Activated naive CD4-positive, alpha-beta T cell treated with anti-CD3 and anti-CD28 coated beads, Interleukin-2, amount 50 U/mL, for 16 hours (primary cell): ENCODE data around the gene BAIAP2.
A peak's percentile ranks its signal among the peaks of the same experiment; 100 is the strongest.
"Not testable (repeated sequence)": the region's sequence is repeated elsewhere in the genome, so short reads cannot be mapped to it uniquely, and the experiment has no call there.

Source experiments
- DNase-seq: peaks from one replicate; pipeline ENCODE4 v3.0.0-alpha.2; 2020

BAIAP2 gene

DNA sequence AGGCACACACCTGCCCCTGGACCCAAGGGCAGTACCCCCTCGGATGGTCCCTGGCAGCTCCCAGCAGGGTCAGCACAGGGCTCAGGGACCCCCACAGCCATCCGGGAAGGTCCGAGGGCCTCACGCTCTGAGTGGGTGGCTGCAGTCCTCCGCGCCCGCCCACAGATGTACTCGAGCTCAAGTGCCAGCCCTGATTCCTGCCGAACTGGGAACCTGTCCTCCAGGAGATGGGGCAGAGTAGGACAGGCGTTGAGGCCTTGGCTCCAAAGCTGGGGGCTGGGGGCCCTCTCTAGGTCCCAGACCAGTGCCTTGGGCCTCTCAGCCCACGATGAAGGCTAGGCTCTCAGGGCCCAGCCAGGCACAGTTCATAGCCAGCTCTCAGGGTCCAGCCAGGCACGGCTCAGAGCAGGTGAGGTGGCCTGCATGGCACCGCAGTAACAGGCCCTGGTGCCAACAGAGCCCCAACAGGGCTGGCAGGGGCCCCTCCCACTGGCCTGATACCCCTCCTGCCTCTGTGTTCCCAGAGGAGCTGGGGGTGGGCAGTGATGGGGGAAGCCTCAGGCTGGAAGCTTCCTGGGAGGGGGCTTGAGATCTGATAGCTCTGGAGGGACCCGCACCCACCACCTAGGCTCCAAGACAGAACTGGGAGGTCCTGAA, 94.9 kb downstream of the BAIAP2 start:
- DNase-seq, result no peak

DNA sequence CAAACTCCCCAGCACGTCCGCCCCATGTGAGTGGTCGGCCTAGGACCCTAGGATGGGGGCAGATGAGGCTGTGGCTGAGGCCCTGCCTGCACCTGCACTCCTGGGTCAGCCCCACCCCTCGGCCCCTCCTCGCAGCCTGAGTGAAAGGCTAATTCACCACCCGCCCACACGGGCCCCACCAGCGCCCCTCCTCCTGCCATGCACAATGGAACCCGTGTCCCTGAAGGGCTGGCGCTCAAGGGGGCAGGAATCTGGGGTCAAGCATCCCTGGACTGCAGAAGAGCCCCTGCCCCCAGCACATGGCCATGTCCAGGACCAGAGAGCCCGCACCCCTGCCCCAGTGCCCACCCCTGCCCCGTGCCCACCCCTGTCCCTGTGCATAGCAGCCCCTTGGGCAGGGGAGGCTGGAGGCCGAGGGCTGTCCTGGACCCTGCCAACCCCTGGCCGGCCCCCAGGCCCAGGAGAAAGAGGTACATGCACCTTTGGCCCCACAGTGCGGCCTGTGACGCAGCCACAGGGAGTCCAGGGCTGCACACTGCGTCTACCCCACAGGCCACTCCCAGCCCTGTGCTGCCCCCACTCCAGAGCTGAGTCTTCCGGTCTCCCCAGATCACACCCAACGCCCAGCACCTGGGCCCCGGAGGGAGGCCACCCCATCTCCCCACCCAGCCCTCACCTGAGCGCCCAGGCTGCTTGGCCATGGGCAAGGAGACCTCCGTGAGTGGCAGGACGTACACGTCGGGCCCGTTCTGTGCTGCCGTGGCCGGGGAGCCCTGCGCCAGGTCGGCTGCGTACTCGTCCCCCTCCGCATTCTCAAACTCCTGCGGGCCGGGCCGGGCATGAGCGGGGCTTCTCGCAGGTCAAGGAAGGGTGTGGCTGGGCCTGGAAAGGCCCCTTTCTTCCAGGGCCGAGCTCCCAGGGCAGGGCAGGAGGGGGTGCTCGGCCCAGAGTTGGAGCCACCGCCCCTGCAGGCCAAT, 95.7 kb downstream of the BAIAP2 start:
- DNase-seq, result no peak

DNA sequence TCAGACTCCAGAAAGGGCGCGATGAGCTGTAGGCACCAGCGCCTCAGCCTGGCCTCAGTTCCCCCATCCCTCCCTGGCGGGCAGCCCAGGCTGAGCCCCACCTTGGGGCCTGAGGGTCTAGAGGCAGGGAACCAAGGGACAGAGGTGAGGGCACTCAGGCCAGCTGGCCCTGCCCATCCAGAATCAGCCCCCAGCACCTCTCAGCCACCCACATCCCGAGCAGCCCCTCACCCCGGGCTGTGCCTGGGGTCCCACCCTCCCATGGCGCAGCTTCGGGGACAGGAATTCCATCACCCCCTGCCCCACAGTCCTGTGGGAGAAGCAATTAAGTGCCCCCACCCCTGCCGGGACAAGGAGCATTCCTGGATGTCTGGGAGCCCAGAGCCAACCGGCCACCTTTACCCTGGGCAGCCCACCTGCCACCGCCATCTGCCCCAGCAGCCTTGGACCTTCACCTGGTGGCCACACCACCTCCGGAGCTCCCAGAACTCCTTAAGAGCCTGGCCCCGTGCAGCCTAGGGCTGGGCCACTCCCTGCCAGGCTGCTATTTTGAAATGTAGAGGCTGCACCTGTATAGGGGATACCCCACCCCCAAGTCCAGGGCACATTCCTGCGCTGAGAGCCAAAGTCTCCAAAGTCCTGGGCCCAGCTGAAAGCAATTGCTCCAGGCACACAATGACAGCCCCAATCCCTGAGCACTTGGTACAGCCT, 96.7 kb downstream of the BAIAP2 start:
- DNase-seq, result no peak

DNA sequence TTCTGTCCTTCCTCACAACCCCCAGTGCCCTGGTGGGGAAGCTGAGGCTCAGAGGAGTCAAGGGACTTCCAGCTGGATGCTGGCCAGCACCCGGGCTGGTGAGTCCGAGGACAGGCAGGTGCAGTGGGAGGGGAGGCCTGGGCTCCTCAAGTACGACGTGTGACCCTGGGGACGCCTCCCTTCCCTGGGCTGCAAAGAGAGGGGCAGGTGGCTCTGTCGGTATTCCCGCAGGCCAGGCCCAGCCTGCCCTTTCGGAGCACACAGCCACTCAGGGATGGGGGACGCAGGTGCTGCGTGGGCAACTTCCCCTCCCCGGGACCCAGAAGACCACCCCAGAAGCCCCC, 97.2 kb downstream of the BAIAP2 start:
- no peak for DNase-seq

DNA sequence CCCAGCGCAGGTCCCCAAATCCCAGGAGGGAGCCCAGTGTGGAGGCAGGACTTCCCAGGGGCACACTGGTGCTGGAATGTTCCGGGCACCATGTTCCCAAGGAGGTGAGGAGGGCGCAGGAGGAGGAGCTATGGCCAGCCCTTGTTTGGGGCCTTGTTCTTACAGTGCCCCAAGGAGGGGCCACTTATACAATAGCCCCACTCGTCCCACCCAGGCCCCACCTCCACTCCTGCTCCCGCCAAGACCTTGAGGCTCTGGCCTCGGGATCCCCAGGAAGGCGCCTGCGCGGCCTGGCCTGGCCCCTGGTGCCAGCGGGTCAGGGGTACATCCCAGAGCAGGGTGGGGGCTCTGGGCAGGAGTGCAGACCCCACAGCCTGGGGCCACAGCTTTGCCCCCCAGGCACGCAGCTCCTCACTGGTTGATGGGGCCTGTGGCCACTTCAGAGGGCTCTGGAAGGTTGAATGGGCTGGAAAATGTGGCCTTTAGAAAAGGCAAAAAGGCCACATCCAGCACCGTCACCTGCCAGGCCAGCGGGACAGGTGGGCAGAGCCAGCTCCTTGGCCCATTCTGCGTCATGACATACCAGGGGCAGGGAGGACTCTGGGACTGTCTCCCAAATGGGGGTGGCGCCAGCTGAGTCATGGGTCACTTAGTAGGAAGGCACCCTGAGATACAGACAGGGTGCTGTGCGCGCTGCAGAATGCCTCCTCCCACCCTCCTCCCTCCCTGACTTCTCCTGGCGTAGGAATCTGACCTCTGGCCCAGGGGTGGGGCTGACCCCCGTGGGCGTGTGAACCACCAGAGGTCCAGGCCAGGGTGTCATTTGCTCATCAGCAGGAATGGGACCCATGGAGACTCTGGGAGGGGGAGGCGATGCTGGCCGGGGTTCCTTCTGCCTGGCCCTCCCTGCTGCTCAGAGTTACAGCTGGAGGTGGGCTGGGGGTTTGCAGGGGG, 98.1 kb downstream of the BAIAP2 start:
- DNase-seq, result no peak

DNA sequence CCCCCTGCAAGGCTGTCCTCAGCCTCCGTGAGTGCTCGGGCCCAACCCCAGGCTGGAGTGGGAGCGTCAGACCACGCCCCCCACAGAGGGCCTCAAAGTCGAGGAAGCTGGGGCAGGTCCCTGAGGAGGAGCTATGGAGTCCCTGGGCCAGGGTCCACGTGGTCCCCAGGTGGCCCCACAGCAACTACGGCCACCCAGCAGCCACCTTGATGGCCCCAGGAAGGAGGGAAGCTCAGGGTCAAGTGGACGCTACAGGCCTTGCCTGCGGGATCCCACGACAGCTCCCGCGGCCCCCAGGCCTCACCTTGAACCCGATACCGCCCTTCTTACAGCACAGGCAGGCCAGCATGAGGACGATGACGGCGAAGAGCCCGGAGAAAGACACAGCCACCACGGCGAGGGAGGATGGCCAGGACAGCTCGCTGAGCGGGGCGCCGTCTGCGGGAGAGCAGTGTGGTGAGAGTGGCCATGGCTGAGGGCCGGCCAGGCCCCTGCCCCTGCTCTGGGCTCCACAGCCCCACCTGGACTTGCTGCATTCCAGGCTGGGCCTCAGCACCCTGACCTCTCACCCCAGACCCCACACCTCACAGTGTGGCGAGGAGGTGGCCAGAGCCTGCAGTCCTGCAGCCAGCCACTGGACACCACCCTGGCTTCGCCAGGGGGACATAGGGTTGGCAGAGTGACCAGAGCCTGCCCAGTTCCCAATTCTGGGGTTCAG, 99.3 kb downstream of the BAIAP2 start:
- no peak for DNase-seq

DNA sequence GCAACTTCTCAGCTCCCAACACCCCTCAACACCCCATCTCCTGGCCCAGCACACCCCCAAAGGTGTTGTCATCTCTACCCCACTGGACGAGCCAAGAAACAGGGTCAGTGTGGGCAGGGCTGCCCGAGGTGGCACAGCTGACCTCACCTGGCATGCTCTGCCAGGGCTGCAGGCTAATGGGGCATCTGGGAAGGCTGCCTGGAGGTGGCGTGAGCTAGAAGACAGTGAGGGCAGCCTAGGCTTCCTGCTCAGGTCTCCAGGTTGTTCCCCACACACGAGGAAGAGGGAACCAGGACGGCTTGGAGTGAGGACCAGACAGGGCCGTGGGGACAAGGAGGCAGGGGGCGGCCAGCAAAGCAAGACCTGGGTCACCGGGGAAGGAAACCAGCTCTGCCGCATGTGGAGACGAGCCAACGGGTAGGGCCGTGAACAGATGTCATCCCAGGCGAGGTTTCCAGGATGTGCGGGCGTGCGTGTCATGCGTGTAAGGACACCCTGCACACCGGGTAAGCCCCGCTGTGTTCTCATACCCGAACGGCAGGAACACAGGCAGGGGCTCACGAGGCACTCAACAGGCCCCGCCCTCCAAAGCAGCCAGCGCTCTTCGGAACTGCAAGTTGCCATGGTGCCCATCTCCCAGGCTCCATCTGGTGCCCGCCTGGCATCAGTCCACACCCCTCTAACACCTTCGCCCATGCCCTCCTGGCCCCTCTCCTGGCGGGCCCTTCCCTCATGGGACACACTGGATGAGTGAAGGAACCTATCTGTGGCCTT, 100.7 kb downstream of the BAIAP2 start:
- DNase-seq, result no peak

DNA sequence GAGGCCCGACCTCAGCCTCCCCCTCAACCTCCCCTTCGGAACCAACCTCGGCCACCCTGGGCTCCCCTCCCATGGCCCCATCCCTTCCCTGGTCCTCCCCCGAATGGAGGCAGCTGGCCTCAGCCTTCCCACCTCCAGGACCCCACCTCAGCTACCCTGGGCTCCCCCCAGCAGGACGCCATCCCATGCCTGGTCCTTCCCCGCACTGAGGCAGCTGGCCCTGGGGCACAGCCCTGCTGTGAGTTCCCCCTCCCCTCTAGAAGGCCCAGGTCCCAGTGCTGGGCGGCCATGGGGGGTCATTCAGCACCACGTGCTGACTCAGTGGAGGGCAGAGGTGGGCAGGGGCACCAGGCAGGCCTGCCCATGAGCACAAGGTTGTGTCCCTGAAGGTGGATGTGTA, 101.4 kb downstream of the BAIAP2 start:
- no peak for DNase-seq

DNA sequence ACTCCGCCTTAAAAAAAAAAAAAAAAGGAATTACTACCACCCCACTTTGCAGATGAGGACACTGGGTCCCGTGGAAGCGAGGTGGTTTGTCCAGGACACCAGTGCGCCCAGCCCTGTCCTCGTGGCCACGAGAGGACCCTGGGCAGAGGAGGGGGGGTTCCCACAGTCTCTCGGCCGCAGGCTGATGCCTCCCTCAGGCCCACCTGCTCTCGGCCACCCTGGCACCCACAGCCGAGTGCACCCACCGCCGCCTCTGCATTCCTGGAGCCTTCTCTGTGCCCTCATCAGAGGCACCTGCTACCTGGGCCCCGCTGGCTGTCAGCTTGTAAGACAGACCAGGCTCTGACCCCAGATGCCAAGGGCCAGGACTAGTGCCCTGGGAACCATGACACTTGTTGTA, 102.3 kb downstream of the BAIAP2 start:
- DNase-seq, result no peak

DNA sequence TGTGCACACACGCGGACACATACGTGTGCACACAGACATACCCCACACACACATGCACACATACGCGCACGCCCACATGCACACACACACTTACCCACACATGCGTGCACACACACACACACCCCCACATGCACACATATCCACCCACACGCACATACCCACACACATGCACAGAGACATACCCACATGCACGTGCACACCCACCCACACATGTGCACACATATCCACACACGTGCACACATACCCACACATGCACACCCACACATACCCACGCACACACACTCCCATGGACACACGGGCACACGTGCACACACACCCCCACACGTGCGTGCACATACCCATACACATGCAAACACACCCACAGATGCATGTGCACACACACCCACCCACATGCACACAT, 103.1 kb downstream of the BAIAP2 start:
- DNase-seq, result no peak

DNA sequence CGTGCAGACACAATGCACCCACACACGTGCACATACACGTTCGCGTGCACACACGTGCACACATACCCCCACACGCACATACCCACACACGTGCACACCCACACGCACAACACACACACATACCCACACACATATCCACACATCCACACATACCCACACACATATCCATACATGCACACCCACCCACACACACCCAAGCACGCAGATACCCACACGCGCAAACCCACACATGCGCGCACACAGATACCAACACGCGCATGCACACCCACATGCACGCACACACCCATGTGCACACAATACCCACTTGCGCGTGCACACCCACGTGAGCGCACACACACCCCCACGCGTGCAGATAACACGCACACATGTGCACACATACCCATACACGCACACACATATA, 103.5 kb downstream of the BAIAP2 start:
- no peak for DNase-seq

DNA sequence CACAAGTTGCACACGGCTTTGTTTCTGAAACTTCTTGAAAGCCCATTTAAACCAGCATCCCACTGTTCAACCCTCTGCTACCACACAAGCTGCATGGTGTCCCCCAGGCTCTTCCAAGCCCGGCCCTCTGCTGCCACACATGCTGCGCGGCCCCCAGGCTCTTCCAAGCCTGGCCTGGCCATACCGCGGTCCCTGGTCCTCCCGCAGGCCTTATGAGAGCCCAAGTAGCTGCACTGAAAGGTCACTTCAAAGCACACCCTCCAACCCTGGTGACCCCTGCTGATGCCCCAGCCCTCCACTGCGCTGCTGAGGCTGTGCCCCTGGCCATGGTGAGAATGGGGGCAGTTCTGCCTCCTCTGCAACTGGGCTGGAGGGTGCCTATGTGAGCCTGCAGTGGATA, 104.5 kb downstream of the BAIAP2 start:
- no peak for DNase-seq

DNA sequence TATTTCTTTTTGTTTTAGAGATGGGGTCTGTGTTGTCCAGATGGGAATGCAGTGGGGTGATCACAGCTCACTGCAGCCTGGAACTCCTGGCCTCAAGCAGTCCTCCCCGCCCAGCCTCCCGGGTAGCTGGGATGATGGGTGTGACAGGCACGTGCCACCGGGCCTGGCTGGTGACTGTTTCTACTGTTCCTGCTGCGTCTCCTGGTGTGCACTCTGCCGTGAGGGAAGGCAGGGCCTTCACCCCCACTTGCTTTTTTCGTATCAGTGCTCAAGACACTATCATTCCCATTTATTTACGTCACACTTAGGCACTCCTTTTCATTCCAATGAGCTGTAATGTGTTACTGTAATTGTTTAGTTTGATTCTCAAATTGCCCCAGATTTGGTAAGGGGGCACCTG, 105.1 kb downstream of the BAIAP2 start:
- no peak for DNase-seq

DNA sequence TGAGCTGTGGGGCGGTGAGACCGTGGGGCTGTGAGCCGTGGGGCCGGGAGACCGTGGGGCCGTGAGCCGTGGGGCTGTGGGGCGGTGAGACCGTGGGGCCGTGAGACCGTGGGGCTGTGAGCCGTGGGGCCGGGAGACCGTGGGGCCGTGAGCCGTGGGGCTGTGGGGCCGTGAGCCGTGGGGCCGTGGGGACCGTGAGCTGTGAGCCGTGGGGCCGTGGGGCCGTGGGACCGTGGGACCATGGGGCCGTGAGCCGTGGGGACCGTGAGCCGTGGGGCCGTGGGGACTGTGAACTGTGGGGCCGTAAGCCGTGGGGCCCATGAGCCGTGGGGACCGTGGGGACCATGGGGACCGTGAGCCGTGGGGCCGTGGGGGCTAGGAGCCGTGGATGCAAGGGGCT, 105.7 kb downstream of the BAIAP2 start:
- DNase-seq, result no peak

DNA sequence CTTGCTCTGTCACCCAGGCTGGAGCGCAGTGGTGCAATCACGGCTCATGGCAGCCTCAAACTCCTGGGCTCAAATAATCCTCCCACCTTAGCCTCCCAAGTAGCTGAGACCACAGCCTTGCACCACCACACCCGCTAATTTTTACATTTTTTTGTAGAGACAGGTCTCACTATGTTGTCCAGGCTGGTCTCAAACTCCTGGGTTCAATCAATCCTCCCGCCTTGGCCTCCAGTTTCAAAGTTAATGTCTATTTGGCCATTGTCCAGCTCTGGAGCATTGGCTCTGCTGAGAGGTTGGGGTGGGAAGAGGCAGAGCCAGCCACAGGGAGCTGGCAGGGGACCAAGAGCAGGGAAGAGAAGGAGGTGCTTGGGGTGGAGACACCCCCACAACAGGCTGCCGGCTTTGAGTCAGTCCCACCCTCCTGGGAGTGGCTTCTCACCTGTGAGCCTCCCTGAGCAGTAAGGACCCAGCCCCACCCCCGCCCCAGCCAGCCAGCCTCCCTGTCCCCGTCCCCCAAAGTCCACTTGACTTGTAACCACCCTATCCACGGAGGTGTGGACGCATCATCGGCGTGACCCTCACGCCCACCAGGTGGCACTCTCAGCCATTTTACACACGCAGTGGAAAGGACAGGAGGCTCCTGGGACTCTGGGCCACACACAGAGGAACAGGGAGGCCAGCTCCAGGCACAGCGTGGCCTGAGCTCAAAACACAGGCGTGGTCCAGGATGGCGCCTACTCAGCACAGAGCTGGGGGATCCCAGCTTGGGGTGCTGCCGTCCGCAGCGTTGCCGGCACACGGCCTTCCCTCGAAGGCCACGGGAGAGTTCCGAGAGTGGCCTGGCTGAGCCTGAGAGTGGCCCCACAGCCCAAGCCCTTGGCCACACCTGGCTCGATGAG, 107.6 kb downstream of the BAIAP2 start:
- peak; percentile 62 for DNase-seq

DNA sequence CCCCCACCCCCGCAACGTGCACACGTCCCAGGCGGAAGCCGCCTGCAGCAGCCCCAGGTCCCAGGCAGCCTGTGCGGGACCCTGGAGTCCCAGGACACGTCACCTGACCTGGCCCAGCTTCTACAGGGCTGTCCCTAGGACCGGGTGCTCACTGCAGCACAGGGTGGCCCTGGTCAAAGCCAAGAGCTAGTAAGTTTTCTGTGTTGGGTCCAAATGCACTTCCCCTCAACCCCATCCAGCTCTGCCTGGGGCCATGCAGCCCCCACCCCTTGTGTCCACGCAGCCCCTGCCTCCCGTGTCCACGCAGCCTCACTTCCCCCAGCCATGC, 108.2 kb downstream of the BAIAP2 start:
- no peak for DNase-seq

DNA sequence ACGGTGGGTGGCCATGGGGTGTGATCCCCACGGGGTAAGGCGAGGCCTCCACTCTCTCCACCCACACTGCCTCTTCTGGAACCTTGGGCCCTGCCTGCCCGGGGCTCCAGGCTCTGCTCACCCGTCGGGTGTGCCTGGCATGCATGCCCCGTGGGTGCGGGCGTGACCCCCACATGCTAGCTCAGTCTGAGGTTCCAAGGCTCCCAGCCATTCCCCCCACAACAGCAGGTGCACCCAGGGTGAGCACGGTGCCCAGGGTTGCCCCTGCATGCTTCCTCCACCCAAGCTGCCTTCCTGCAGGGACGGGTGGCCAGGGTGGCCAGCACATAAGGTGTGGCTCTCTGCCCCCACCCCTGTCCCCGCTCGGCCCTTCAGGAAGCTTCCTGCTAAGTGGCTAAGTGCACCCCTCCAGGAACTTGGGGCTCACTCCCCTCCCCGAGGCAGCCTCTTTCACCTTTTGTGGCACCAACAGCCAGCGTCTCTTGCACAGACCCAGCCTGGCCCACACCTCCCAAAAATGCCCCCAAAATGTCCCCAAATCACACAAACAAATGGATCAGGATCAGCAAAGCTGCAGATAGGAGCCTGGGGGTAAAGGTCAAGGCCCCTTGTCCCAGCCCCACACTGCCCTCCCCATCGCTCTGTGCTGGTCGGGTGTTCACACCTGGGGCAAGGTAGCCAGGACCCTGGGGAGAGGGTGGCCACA, 108.9 kb downstream of the BAIAP2 start:
- no peak for DNase-seq

DNA sequence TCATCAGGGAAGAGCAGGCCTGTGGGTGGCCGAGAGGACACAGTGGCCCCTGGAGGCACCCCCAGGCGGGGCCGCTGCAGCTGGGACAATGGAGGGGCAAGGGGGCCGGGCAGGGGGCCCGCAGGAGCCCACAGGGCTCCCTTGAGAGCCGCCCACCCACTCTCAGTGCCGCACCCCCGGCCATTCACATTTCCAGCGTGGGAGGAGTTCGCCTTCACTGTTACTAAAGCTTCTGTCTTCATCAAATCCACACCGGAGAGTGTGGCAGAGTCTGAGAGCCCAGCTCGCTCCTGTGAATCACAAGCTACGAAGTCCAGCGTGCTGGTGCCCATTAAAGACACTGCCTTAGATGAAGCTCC, 109.5 kb downstream of the BAIAP2 start:
- DNase-seq, result no peak

DNA sequence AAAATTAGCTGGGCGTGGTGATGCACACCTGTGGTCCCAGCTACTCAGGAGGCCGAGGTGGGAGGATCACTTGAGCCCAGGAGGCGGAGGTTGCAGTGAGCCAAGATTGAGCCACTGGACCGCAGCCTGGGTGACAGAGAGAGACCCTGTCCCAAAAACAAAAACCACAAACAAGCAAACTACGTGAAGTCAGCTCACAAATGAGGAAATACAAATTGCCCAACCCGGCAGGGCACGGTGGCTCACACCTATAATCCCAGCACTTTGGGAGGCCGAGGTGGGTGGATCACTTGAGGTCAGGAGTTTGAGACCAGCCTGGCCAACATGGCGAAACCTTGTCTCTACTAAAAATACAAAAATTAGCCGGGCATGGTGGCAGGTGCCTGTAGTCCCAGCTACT, 111.3 kb downstream of the BAIAP2 start:
- DNase-seq, result not testable (repeated sequence)

DNA sequence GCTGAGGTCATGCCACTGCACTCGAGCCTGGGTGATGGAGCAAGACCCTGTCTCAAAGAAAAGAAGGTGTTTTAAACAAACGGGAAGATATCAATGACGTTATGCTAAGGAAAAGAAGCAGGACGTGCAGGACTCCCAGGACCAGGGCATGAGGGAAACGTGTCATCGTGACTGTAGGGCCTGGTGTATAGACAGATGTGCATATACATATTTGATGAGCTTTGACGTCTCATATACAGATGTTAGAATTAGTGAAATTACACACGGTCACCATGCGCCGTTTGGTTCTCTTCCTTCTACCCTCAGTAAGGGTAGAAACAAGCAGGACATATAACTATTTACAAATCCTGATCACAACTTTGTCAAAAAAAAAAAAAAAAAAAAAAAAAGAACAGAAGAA, 112.8 kb downstream of the BAIAP2 start:
- no peak for DNase-seq
